GM18909 (cell line): ENCODE data around the gene ARHGAP22.

ENCODE experiments used
- ATAC-seq: cut with Tn5 transposase; IDR thresholded peaks from one replicate; pipeline ENCODE4 v1.9.1; 2021; ENCODE audit warnings: mild to moderate bottlenecking; ENCODE audit not compliant: unreplicated experiment, poor library complexity

The ARHGAP22 gene

DNA sequence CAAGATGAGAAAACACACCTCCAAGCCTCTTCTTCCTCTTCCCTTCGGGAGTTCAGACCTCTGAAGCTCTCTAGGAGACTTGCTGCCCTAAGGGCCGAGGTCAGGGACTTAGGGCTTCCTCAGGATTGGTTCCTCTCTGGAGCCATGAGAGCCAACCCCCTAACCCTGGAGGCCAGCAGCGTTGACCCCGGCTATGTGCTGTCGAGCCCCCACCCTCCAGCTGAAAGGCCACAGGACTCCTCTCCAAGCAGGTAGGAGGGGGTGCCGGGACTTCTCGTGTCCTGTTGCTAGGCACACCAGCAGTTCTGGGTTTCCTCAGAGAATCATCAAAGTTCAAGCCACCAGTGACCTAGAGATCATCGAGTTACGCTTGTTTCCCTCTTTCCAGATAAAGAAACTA, 87.4 kb downstream of the ARHGAP22 start:
- no peak for ATAC-seq

GRCh38 chr10:48516911-48517310, 88.0 kb downstream of the ARHGAP22 start:
- ATAC-seq, result no peak

GRCh38 chr10:48514916-48515315, 90.0 kb downstream of the ARHGAP22 start:
- no peak for ATAC-seq

DNA sequence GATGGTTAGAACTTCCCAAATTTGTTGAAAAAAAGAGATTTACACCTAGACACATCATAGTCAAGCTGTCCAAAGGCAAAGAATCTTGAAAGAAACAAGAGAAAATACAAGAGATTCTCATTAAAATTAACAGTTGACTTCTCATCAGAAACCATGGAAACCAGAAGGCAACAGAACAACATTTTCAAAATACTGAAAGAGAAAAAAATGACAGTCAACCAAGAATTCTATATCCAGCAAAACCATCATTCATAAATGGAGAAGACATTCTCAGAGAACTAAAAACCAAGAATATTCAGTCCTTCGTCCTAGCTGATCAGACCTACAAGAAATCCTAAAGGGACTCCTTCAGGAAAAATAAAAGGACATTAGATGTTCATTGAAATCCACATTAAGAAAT, 90.6 kb downstream of the ARHGAP22 start:
- no peak for ATAC-seq

GRCh38 chr10:48512861-48513260, 92.0 kb downstream of the ARHGAP22 start:
- no peak for ATAC-seq

DNA sequence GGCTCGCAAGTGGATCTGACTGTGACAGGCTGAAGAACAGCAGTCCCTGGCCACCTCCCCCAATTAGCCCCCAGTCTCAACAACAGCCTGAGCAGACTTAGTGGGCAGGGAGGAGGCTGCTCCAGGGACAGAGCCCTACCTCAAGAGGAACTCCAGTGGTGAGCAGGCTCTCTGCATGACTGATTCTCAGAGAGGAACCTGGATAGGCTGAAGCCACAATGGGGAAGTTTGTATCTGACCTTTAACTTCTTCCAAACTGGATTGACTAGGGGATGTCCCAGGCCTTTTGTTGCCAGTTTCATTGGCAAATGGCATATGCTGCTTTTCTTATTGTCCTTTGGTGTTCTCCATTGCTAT, 93.0 kb downstream of the ARHGAP22 start:
- no peak for ATAC-seq

- no peak for ATAC-seq
Observed at GRCh38 chr10:48511066-48511874, 93.6 kb downstream of the ARHGAP22 start.

DNA sequence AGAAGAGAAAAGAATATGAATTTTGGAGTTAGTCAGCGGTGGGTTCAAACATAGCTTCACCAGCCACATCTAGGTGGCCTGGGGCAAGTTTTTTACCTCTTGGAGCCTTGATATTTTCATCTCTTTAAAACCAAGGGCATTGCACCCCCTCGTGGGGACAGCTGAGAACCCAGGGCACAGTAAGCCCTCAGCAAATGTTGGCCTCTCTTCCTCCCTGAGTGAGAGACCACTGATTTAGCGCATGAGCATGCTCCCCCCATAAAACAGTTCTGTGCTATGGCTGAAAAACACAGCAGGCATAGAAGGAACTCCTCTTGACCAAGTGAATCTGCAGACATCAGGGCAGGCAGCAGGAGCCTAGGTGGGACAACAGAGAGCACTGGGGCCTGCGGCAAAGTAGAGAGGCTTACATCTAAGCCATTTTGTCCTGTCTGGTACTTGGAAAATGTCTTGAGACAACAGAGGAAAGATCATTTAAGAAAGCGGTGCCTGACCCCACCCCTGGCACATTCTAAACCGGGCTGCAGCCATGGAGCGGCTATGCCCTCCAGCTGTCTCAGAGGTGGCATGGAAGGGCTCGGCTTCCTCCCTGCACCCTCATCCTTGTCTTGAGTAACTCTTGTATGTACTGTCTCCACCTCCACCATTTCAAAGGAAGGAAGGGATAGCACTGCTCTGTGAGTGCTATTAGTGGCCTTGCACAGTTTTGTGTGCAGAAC, 94.7 kb downstream of the ARHGAP22 start:
- no peak for ATAC-seq

DNA sequence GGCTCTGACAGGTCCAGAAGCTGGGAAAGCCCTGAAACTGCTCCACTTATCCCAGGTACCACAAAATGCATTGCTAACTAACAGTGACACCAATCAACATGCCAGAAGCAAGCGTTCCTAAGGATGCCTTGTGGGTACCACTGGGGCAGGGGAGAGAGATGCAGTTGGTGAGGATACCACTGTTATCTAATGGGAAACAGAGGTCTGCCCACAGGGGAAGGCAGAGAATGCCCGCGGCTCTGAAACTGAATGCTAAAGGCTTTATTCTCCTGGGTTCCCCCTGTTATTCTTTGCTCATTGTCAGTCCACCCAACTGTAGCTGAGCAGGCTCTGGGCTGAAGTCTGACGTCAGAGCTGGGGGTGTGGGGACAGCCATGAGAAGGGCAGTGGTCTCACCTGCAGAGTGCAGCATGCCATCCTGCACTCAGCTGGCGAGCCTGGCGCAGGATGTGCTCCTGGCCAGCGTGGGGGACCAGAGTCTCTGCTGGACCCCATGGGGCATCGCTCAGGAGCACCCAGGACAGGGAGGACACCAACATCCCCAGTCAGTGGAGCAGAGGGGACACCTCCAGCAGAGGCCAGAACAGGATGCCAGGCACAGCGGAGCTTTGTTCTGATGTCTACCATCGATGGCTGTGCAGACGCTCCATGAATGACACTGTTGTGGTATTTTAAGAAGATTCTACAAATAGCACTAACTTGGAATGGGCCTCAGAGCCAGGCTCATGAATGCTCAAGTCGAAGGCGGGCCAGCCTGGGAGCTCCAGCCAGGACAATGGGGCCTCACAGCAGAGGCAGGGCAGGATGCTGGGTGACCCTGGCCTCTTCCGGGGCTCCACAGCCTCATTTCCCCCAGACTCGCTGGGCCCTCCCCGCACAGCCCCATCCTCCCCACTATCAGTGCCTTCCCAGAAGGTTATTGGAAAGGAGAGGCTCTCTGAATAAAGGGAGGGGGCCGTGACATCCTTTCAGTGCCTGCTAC, 95.8 kb downstream of the ARHGAP22 start:
- ATAC-seq, result no peak

DNA sequence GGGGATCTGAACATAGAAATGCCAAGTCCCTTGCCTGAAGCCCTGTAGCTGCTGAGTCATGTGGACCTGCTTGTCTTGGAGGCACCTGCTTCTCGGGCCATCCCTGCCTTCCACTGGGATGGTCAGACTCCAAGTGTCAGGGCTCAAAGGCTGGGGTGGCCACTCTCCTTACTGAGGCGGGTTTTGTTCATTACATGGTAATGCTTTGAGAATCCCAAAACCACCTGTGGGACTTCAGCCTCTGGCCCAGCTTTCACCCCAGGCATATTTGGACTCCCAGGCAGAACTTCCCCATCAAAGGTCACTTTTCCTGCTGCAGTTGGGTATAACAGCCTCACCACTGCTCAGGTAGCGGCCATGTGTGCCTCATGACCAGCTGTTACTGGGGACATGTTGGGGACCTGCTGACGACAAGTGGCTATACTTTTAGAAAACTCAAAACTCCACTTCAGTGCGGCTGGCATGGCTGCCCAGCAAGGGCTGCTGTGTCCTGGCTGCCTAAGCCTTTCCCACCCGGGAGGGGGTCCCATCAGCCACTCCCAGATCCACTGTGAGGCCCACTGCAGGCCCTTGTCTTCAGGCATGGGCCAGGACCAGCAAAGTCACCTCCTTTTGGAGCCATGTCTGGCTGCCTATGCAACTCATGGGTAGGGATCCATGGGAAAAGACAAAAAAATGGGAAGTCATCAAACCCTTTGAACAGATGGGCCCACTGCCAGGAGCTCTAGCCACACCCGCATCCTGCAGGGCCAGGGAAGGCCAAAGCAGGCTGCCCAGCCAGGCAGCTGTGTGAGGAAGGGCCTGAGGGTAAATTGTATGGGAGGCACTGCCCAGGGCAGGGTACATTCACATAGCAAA, 96.7 kb downstream of the ARHGAP22 start:
- no peak for ATAC-seq

DNA sequence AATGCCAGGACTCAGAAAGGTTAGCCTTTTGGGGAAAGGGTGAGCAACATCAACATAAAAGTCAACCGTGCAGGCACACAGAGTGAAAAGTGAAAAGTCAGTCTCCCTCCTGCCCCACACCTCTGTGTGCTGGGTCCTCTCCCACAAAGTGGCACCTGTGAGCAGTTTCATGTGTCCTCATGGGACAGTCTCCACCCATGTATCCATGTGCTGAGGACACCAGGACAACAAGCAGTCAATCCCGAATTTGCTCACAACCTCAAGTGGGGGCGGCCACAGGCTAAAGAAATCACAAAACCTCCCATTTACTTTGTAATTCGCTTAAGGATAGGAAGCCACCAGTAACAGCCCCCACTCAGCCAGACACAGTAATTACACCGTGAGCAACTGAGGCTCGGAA, 97.4 kb downstream of the ARHGAP22 start:
- no peak for ATAC-seq

DNA sequence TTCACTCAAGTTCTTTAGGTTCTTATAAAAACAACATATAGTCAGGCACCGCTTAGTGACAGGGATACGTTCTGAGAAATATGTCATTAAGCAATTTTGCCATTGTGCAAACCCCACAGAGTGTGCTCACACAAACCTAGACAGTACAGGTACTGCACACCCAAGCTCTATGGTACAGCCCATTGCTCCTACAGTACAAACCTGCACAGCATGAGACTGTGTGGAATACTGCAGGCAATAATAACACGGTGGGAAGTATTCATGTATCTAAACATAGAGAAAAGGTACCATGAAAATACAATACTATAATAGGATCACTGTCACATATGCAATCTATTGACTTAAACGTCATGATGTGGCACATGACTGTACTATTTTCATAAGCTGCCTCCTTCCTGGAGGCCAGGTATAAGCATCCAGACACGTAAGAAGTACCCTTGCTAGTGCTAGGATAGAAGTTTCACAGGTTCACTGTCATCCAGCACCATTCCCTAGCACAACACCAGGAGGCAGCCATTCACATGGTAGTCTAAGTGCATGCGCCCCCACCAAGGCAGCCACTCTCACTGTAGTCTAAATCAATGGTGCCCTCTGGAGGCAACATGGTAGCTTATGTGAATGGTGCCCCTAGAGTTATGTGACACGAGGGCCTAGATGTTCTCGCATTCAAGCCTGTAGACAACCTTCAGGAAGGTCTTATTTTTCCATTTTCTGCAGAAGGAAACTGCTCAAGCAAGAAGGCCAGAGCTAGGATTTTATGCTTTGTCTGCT, 98.5 kb downstream of the ARHGAP22 start:
- ATAC-seq, result peak; percentile 56

- ATAC-seq, result no peak
Observed at GRCh38 chr10:48505394-48506112, 99.3 kb downstream of the ARHGAP22 start.

- no peak for ATAC-seq
Observed at GRCh38 chr10:48504141-48504885, 100.6 kb downstream of the ARHGAP22 start.

- ATAC-seq, result no peak
Observed at GRCh38 chr10:48503293-48503911, 101.5 kb downstream of the ARHGAP22 start.

GRCh38 chr10:48502791-48503190, 102.1 kb downstream of the ARHGAP22 start:
- no peak for ATAC-seq
